Iris pigment epithelial cell (primary cell): ENCODE data around the gene NAA80.

ENCODE experiments used
- DNase-seq: peaks from one replicate; pipeline ENCODE4 v3.0.0-alpha.2; 2011; ENCODE audit warnings: low read depth

NAA80 gene

DNA sequence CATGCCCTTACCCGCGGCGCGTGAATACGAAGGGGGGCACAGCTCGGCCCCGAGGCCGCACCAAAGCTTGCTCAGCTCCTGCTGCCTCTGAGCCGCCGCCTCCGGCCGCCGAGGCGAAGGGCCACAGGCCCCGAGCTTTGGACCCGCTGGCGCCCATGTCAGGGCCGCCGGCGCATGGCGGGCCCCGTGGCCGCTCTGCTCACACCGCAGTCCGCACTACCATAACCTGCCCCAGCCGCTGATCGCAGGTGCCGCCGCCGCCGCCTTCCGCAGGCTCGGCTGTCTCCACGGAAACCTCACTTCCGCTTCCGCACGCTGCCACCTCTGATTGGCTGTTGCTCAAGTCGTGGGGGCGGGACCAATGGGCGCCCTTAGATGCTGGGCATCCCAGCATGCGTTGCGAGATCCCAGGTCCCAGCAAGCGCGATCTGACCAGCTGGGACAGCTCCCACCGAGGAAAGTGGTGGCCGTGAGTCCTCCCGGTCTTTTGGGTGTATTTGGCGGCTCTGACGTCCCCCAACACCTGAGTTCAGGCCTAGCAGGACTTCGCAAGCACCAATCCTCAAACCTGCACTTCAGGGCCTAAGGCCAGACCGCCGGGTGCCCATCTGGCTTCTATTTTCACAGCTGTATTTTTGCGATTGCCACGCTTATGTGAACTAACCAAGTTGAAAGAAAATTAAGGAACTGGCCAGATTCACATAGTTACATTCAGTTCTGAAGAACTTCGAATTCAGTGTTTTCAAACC lies 28.9 kb upstream of the NAA80 start, which contains the start of gene TUSC2:
TSS of gene TUSC2 (minus strand) at position 281 of the 749 bp plus-strand sequence. CDS start at position 157, 124 bp downstream.
- peak; percentile 97 for DNase-seq

DNA sequence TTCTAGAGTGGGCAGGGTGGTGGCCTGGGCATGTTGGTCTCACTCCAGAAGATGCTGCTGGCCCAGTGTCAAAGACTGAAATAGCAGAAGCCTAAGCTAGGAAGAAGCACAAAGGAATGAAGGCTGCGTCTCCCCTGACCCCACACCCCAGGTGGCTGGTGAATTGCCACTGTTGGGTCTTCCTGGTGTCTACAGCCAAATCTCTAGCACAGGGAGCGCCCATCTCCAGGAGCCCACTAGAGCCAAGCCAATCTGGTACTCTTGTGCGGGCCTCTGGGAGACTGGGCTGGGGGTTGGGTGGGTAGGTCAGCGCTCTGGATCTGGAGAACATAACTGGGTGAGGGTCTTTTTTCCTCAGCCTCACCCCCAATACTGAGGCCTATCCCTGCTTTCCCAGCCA lies 27.9 kb upstream of the NAA80 start:
- DNase-seq, result no peak

GRCh38 chr3:50326182-50326541 lies 27.0 kb upstream of the NAA80 start:
- DNase-seq, result no peak

DNA sequence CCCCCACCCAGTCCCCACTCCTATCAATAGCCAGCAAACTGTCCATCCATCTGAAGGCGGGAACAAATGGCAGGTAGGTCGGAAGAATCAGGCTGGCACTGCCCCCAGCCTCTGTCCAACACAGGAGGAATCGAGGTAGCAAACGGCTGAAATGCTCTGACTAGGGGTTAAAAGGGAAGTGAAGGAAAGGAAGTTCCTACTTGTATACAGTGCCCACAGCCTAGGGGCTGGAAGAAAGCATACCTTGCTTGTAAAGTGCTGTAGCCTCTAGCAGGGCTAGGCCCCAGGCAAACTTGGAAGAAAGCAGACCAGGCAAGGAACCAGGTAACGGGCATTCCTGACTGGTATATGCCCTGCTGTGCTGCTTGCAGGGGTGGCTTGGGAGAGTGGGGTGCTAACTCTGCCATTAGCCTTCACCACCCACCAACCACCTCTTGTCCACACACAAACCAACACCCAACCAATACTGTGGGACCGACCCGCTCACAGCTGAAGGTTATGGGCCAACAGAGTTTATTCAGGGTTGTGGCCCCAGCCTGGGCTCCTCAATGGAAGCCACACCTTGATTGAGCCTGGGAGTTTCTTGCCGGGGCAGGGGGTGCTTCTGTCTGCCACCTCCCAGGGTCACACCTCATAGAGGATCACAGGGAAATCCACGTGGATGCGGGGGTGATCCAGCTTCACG lies 26.4 kb upstream of the NAA80 start:
- no peak for DNase-seq

DNA sequence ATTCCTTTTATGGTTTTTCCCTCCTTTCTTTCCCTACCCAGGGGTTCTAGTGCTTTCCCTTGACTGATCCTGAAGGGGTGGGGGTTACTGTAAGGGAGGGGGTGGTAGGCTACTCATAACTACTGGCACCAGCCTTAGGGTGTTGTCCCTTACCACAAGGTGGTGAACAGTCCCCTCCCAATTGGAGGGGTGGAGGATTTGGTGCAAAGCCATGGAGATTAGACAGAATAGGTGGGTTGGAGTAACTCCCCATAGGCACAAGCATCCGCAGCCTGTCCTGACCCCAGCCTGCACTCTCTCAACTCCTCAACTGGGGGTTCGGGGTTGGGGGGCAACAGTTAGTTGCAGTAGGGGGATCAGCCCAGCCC lies 25.9 kb upstream of the NAA80 start:
- no peak for DNase-seq

DNA sequence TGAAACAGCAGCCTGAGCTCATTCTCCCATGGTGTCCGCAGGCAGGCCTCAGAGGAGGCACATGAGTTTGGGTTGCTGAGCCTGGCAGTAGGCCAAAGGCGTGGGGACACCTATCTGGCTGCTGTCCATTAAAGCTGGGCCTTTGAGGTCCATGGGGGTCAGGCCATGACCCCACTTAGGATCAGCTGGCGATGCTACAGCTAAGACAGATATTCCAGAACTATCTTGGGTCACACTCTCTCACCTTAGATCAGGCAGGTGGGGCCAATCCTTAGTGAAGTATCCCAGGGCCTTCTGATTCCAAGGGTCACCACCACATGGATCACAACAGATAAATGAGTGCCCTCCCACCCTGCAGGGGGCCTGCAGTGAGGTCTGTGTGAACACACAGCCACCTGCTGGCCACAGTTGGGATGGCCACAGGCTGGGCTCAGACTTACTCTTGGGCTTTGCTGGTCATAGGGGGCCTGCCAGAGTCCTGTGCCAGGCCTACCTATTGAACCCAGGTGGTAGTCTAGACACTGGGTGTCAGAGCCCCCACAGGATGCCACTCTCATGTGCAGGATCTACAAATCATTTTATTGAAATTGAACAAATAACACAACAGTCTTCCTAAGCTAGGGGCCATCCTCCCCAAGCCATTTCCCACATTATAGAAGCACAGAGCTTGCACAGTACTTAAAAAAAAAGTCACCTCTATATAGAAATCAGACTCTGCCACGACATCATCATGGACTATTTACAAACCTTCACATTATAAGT lies 25.3 kb upstream of the NAA80 start:
- DNase-seq, result peak; percentile 65

DNA sequence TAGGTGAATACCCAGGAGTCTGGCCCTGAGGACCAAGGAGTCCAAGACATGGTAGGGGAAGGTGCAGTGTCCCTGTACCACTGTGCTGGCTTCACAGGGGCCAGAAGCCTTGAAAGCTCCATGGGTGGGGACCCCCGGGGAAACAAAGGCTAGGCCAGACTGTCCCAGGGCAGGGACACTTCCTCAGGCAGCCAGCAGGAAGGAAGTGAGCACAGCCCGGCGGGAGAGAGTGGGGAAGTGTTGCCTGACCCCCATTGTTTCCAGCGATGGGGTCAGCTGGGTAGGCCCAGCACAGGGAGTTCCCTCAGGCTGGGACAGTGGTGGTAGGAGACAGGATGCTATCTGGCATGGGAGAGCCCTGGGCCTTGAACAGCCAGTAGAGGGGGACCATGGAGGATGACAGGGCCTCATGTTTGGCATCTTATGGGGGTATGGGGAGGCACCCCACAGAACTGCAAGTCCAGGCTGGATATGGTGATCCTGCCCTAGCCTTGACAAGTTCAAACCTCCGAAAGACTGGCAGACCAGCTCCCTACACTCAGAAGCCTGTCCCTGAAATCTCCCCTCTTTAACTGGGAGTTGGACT lies 24.5 kb upstream of the NAA80 start:
- DNase-seq, result no peak

DNA sequence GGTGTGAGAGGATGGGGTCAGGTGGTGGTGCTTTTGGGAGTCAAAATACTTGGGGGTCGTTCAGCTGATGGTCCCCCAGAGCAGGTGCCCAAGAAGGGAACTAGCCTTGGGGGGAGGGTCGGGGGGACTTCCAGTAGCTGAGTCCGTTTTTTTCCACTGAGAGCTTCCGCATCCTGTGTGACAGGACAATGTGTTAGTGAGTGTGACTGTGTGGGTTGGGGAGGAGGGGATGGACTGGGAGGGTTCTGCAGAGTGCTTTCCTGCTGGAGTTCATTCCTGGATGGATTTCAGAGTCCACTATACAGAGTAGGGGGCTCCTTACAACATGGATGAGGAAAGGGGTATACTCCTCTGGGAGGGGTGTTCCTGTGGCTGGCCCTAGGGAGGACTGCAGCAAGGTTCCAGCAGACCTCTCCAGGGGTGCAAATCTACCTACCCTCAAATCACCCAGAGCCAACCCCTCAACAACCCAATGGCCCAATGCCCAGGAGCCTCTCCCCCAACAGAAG lies 23.9 kb upstream of the NAA80 start:
- DNase-seq, result no peak

- no peak for DNase-seq
These were observed 23.3 kb upstream of the NAA80 start, which contains the start of gene HYAL2 for GRCh38 chr3:50322386-50323091. HYAL2 (minus strand) TSS chr3:50322745; CDS start chr3:50320489, 2,256 bp downstream.

DNA sequence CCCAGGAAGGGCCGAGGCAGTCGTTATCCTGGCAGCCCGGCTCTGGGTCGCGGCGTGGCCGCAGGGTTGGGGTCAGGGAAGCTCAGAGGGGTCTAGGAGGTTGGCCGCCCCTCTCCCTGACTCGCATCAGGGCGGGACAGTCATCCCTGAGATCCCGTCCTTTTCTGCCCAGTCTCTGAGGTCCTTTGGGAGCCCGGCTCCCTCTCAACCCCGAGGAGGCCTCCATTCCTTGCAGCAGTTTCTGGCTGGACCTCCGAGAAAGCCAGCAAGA lies 22.8 kb upstream of the NAA80 start:
- no peak for DNase-seq

- peak; percentile 91 for DNase-seq
These were observed 22.3 kb upstream of the NAA80 start for GRCh38 chr3:50321336-50322114.

GRCh38 chr3:50320853-50321335 lies 21.7 kb upstream of the NAA80 start:
- DNase-seq, result peak; percentile 66

- DNase-seq, result no peak
These were observed 20.9 kb upstream of the NAA80 start for GRCh38 chr3:50319894-50320625.

- DNase-seq, result no peak
These were observed 20.1 kb upstream of the NAA80 start for GRCh38 chr3:50319181-50319893.

GRCh38 chr3:50318615-50319014 lies 19.4 kb upstream of the NAA80 start:
- no peak for DNase-seq

DNA sequence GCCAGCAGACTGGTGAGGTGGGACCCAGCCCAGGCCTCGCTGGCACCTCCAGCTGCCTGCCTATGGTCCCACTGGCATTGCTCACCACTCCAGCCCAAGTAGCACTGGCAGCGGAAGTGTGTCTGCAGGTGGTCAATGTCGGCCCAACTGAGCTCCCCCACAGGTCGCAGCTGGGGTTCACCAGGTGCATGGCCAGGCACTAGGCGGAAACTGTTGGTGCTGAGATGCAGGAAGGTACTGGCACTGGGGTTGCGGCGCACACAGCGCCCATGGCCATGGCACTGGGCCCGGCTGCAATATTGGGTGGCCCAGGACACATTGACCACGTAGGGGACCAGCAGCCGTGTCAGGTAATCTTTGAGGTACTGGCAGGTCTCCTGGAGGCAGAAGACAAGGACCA lies 19.0 kb upstream of the NAA80 start:
- no peak for DNase-seq

GRCh38 chr3:50317300-50317699 lies 18.1 kb upstream of the NAA80 start:
- no peak for DNase-seq

DNA sequence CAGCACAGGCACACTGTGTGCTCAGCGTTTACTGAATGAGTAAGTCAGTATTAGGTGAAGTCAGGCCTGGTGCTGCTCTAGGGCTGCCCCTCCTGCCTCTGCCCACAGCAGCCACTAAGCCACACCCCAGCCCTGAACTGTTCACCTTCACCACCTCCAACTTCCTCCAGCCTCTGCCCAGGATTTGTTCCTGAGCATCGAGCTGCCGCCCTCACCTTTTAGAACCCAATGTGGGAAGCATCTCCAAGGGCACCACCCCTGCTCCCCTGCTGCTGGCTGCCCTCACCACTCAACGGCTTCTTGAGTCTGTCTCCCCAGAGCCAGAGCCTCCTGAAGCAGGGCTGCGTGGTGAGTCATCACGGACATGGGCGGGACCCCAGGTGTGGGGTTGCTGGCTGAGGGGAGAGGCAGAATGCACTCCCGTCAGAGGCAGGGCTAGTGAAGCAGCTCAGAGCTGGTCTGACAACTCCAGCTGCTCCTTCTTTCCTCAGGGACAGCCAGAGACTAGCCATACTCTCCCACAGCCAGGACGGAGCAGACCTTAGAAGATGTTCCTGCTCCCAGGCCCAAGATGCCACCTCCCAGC lies 17.5 kb upstream of the NAA80 start:
- peak; percentile 62 for DNase-seq

DNA sequence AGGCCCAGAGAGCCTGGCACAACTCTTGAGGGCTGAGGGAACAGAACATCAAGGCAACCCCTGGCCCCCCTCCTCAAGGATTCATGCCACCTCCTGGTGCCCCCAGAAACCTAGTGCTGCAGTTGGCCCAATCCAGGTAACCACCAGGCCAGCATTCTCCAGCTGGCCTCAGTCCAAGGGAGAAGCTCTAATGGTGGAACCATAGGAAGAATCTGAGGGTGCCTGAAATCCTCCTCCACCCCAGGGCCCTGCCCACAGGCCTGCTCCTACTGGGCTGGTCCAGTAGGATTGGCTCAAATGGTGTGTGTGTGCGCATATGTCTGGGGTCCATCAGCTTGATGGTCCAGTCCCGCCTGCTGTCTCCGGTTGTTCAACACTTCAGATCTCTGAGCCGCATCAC lies 15.6 kb upstream of the NAA80 start:
- DNase-seq, result no peak
